ENCODE measurements around the gene ANGPT4. TPM values are rescaled to one million over a fixed set of nuclear protein-coding genes. Genes with fewer than 3 reads are reported as not detected.

Gene ANGPT4
- total RNA-seq: not detected
- total RNA-seq (2013): not detected
- 0 to 0.07 (median 0) reads per million in 29 experiments for total RNA-seq

GRCh38 chr20:916125-916799 is at the start of gene ANGPT4:
TSS of gene ANGPT4 (minus strand) at chr20:916334. CDS start at chr20:916214, 120 bp downstream.
- CTCF ChIA-PET: no interaction called here
- DNase-seq: no peak
- Mint-ChIP-seq H3K36me3 (no peaks in the 10 kb centered on the region), H3K27ac (no peak within 1 kb of the TSS), H3K27me3 (peaks cover 9 to 20% of the 10 kb centered on the region in 2 donors), H3K9me3 (no peaks in the 10 kb centered on the region), H3K4me1 (peaks cover 0 to 4% (median 0%) of the 10 kb centered on the region in 3 donors), H3K4me3 (no peak within 1 kb of the TSS)
- Histone ChIP-seq H3K4me3 (ENCODE audit: control insufficient read depth in 1 of 2, extremely low read depth in 1 of 2, low read length in 1 of 2) (no peak within 1 kb of the TSS), H3K36me3 (ENCODE audit: control insufficient read depth in 2 of 2, extremely low read depth in 1 of 2, insufficient read depth in 1 of 2, low read length in 1 of 2) (no peaks in the 10 kb centered on the region), H3K9me3 (no peaks in the 10 kb centered on the region), H3K4me1 (ENCODE audit: control insufficient read depth in 1 of 2, extremely low read depth in 1 of 2, insufficient read depth in 2 of 2, low read length in 2 of 2) (no peaks in the 10 kb centered on the region), H3K27me3 (replicated peaks in 1 of 2; ENCODE audit: control insufficient read depth in 2 of 2, extremely low read depth in 1 of 2, insufficient read depth in 2 of 2, low read length in 1 of 2) (peaks cover 0 to 49% of the 10 kb centered on the region in 2 experiments), H3K27ac (ENCODE audit: low read length) (no peak within 1 kb of the TSS)
- no peak for ATAC-seq (replicated peaks in 1 of 4)
- POLR2A ChIA-PET: no interaction called here
- 43% methylated on average over 4 of the region's 18 CpGs for WGBS (ENCODE audit: insufficient coverage)

- no peak for DNase-seq
- H3K9me3 ChIP-seq: no peaks in the 10 kb centered on the region
- H3K27me3 ChIP-seq (replicated peaks in 1 of 2; ENCODE audit: control insufficient read depth in 2 of 2, extremely low read depth in 1 of 2, insufficient read depth in 2 of 2, low read length in 1 of 2): peaks cover 0 to 57% of the 10 kb centered on the region in 2 experiments
- Mint-ChIP-seq H3K27ac (no peak overlapping the region), H3K9me3 (no peaks in the 10 kb centered on the region), H3K27me3 (peaks cover 24 to 35% of the 10 kb centered on the region in 2 donors), H3K36me3 (no peaks in the 10 kb centered on the region), H3K4me1 (no peaks in the 10 kb centered on the region), H3K4me3 (no peak overlapping the region)
- H3K4me1 ChIP-seq (ENCODE audit: control insufficient read depth in 1 of 2, extremely low read depth in 1 of 2, insufficient read depth in 2 of 2, low read length in 2 of 2): no peaks in the 10 kb centered on the region
- no peaks in the 10 kb centered on the region for H3K36me3 ChIP-seq (ENCODE audit: control insufficient read depth in 2 of 2, extremely low read depth in 1 of 2, insufficient read depth in 1 of 2, low read length in 1 of 2)
- no peak for ATAC-seq (replicated peaks in 1 of 4)
- H3K27ac ChIP-seq (ENCODE audit: low read length): no peak overlapping the region
- no peak overlapping the region for H3K4me3 ChIP-seq (ENCODE audit: control insufficient read depth in 1 of 2, extremely low read depth in 1 of 2, low read length in 1 of 2)
- CTCF ChIA-PET: interaction anchor here in 1 of 2 donors (1.2 kb wide), 1 partner anchor 9 kb away, joined by 3 read pairs; no protein-coding TSS in a partner anchor
- POLR2A ChIA-PET: no interaction called here
- WGBS (ENCODE audit: insufficient coverage): 50% methylated on average over 3 of the region's 10 CpGs
Measured at GRCh38 chr20:963795-964194, 47.7 kb upstream of the ANGPT4 start.

- no peaks in the 10 kb centered on the region for H3K4me1 Mint-ChIP-seq
- ChIA-PET CTCF (interaction anchor here in 1 of 2 donors (0.6 kb wide), 1 partner anchor 535 kb away, joined by 4 read pairs; no protein-coding TSS in a partner anchor), POLR2A (no interaction called here)
- WGBS (ENCODE audit: insufficient coverage): 100% methylated on average over 1 of the region's 8 CpGs
- H3K4me1 ChIP-seq (ENCODE audit: control insufficient read depth in 1 of 2, extremely low read depth in 1 of 2, insufficient read depth in 2 of 2, low read length in 2 of 2): no peaks in the 10 kb centered on the region
- H3K27me3 Mint-ChIP-seq: peaks cover 28 to 39% of the 10 kb centered on the region in 2 donors
- H3K27me3 ChIP-seq (replicated peaks in 1 of 2; ENCODE audit: control insufficient read depth in 2 of 2, extremely low read depth in 1 of 2, insufficient read depth in 2 of 2, low read length in 1 of 2): peaks cover 0 to 61% of the 10 kb centered on the region in 2 experiments
- H3K27ac ChIP-seq (ENCODE audit: low read length): no peak overlapping the region
- H3K36me3 Mint-ChIP-seq: no peaks in the 10 kb centered on the region
- no peak overlapping the region for H3K4me3 ChIP-seq (ENCODE audit: control insufficient read depth in 1 of 2, extremely low read depth in 1 of 2, low read length in 1 of 2)
- H3K9me3 Mint-ChIP-seq: no peaks in the 10 kb centered on the region
- no peaks in the 10 kb centered on the region for H3K36me3 ChIP-seq (ENCODE audit: control insufficient read depth in 2 of 2, extremely low read depth in 1 of 2, insufficient read depth in 1 of 2, low read length in 1 of 2)
- H3K4me3 Mint-ChIP-seq: no peak overlapping the region
- no peak overlapping the region for H3K27ac Mint-ChIP-seq
- DNase-seq: no peak
- no peak for ATAC-seq (replicated peaks in 1 of 4)
- no peaks in the 10 kb centered on the region for H3K9me3 ChIP-seq
Measured at GRCh38 chr20:962683-963082, 46.5 kb upstream of the ANGPT4 start.

- Mint-ChIP-seq H3K36me3 (no peaks in the 10 kb centered on the region), H3K4me3 (no peak overlapping the region), H3K9me3 (no peaks in the 10 kb centered on the region), H3K4me1 (no peaks in the 10 kb centered on the region), H3K27me3 (peaks cover 30 to 41% of the 10 kb centered on the region in 2 donors), H3K27ac (no peak overlapping the region)
- Histone ChIP-seq H3K27me3 (replicated peaks in 1 of 2; ENCODE audit: control insufficient read depth in 2 of 2, extremely low read depth in 1 of 2, insufficient read depth in 2 of 2, low read length in 1 of 2) (peaks cover 0 to 63% of the 10 kb centered on the region in 2 experiments), H3K4me3 (ENCODE audit: control insufficient read depth in 1 of 2, extremely low read depth in 1 of 2, low read length in 1 of 2) (no peak overlapping the region), H3K36me3 (ENCODE audit: control insufficient read depth in 2 of 2, extremely low read depth in 1 of 2, insufficient read depth in 1 of 2, low read length in 1 of 2) (no peaks in the 10 kb centered on the region), H3K27ac (ENCODE audit: low read length) (no peak overlapping the region), H3K9me3 (no peaks in the 10 kb centered on the region), H3K4me1 (ENCODE audit: control insufficient read depth in 1 of 2, extremely low read depth in 1 of 2, insufficient read depth in 2 of 2, low read length in 2 of 2) (no peaks in the 10 kb centered on the region)
- ChIA-PET CTCF (interaction anchor here in 1 of 2 donors (0.6 kb wide), 1 partner anchor 536 kb away, joined by 4 read pairs; no protein-coding TSS in a partner anchor), POLR2A (no interaction called here)
- ATAC-seq (replicated peaks in 1 of 4) (no peak), DNase-seq (no peak)
- WGBS (ENCODE audit: insufficient coverage): 83% methylated on average over 2 of the region's 3 CpGs
Measured at GRCh38 chr20:962223-962622, 46.1 kb upstream of the ANGPT4 start.

GRCh38 chr20:961768-962167 is 45.6 kb upstream of the ANGPT4 start:
- H3K4me3 Mint-ChIP-seq: no peak overlapping the region
- Histone ChIP-seq H3K36me3 (ENCODE audit: control insufficient read depth in 2 of 2, extremely low read depth in 1 of 2, insufficient read depth in 1 of 2, low read length in 1 of 2) (no peaks in the 10 kb centered on the region), H3K27me3 (replicated peaks in 1 of 2; ENCODE audit: control insufficient read depth in 2 of 2, extremely low read depth in 1 of 2, insufficient read depth in 2 of 2, low read length in 1 of 2) (peaks cover 0 to 65% of the 10 kb centered on the region in 2 experiments), H3K27ac (ENCODE audit: low read length) (no peak overlapping the region), H3K4me3 (ENCODE audit: control insufficient read depth in 1 of 2, extremely low read depth in 1 of 2, low read length in 1 of 2) (no peak overlapping the region), H3K4me1 (ENCODE audit: control insufficient read depth in 1 of 2, extremely low read depth in 1 of 2, insufficient read depth in 2 of 2, low read length in 2 of 2) (no peaks in the 10 kb centered on the region), H3K9me3 (no peaks in the 10 kb centered on the region)
- no peaks in the 10 kb centered on the region for H3K36me3 Mint-ChIP-seq
- peaks cover 30 to 41% of the 10 kb centered on the region in 2 donors for H3K27me3 Mint-ChIP-seq
- ChIA-PET POLR2A (no interaction called here), CTCF (no interaction called here)
- no peak for ATAC-seq (replicated peaks in 1 of 4)
- WGBS (ENCODE audit: insufficient coverage): 93% methylated on average over 2 of the region's 2 CpGs
- H3K9me3 Mint-ChIP-seq: no peaks in the 10 kb centered on the region
- no peak for DNase-seq
- no peaks in the 10 kb centered on the region for H3K4me1 Mint-ChIP-seq
- H3K27ac Mint-ChIP-seq: no peak overlapping the region

- H3K4me3 Mint-ChIP-seq: no peak overlapping the region
- Histone ChIP-seq H3K36me3 (ENCODE audit: control insufficient read depth in 2 of 2, extremely low read depth in 1 of 2, insufficient read depth in 1 of 2, low read length in 1 of 2) (no peaks in the 10 kb centered on the region), H3K9me3 (no peaks in the 10 kb centered on the region), H3K4me1 (ENCODE audit: control insufficient read depth in 1 of 2, extremely low read depth in 1 of 2, insufficient read depth in 2 of 2, low read length in 2 of 2) (peaks cover 0 to 5% of the 10 kb centered on the region in 2 experiments), H3K4me3 (ENCODE audit: control insufficient read depth in 1 of 2, extremely low read depth in 1 of 2, low read length in 1 of 2) (no peak overlapping the region), H3K27ac (ENCODE audit: low read length) (no peak overlapping the region), H3K27me3 (replicated peaks in 1 of 2; ENCODE audit: control insufficient read depth in 2 of 2, extremely low read depth in 1 of 2, insufficient read depth in 2 of 2, low read length in 1 of 2) (peaks cover 0 to 73% of the 10 kb centered on the region in 2 experiments)
- H3K4me1 Mint-ChIP-seq: peaks cover 2 to 7% (median 4%) of the 10 kb centered on the region in 3 donors
- ATAC-seq (replicated peaks in 1 of 4) (no peak), DNase-seq (no peak)
- H3K27me3 Mint-ChIP-seq: peaks cover 27 to 47% of the 10 kb centered on the region in 2 donors
- no peaks in the 10 kb centered on the region for H3K9me3 Mint-ChIP-seq
- WGBS (ENCODE audit: insufficient coverage): 84% methylated on average over 15 of the region's 16 CpGs
- ChIA-PET CTCF (no interaction called here), POLR2A (no interaction called here)
- H3K27ac Mint-ChIP-seq: no peak overlapping the region
- H3K36me3 Mint-ChIP-seq: no peaks in the 10 kb centered on the region
Measured at GRCh38 chr20:959996-960615, 44.0 kb upstream of the ANGPT4 start.

Measured in T-cell (primary cell).